HG02943 (cell line): ENCODE data around the gene TRUB1.
"Not testable (repeated sequence)": the region's sequence is repeated elsewhere in the genome, so short reads cannot be mapped to it uniquely, and the experiment has no call there.

Experiments
- ATAC-seq: cut with Tn5 transposase; IDR thresholded peaks from one replicate; pipeline ENCODE4 v1.9.1; 2021; ENCODE audit warnings: mild to moderate bottlenecking, low read depth, moderate library complexity; ENCODE audit not compliant: unreplicated experiment

TRUB1 gene

DNA sequence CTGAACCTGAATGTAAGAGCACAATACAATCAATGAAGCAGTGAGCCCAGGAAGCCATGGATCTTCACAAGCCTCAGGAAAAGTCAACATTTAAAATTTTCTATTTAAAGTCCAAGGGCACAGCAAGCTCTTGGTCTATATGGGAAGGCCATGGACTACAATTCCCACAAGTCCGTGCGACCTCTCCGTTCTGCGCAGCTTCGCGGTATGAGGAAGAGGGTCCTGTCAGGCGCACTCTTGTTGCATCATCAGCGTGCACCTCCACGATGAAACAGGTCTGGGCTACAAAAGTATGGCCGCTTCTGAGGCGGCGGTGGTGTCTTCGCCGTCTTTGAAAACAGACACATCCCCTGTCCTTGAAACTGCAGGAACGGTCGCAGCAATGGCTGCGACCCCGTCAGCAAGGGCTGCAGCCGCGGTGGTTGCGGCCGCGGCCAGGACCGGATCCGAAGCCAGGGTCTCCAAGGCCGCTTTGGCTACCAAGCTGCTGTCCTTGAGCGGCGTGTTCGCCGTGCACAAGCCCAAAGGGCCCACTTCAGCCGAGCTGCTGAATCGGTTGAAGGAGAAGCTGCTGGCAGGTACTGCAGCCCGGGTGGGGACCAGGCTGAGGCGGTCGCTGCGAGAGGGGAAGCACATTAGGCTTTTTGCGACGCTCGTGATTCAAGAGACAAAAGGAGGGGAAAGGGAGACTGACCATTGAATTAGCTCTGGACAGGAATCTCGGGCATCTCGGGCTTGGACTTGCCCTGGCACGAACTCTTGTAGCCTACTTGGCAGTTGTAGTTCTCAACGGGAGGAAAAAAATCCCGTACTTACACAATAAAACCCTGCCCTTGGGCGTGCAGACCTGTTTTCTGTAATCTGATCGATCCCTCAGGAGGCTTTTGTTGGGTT is at the start of gene TRUB1:
Gene TRUB1, plus strand, starts transcription at position 234 of the 894 bp plus-strand sequence. Its CDS starts 59 bp downstream, at position 293.
- ATAC-seq: peak; percentile 100

DNA sequence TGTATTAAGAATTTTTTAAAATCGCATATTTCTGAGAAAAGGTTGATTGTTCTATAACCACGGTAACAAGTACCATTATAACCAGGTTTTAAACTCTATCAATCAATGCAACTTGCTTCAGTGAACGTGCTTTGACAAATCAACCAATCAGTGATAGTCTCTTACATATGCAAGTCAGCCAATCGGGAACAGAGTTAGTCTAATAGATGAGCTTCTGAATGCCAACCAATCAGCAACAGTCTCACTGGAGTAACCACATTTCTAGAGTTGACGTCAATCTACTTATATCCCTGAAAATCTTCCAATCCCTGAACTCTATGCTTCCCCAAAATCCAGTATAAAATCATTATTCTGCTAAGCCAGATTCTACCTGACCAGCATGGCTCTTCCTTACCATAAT is 44.7 kb upstream of the TRUB1 start:
- no peak for ATAC-seq

DNA sequence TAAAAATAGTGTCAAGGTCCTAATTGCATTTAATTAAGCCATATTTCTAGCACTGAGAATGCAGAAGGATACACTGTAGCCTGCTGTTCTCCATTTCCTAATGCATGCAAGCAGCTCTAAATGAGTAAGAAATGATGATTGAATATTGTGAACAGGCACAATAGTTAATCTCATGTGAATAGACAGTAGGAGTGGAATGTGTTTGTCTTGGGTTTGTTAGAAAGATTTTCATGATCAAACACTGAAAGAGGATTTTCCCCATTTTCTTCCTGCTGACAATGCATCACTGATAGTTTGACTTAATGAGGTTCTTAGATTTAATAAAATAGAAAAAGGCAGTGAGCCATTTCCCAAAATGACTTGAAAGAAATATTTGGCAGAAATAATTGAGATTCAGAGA is 43.1 kb upstream of the TRUB1 start:
- ATAC-seq: no peak

DNA sequence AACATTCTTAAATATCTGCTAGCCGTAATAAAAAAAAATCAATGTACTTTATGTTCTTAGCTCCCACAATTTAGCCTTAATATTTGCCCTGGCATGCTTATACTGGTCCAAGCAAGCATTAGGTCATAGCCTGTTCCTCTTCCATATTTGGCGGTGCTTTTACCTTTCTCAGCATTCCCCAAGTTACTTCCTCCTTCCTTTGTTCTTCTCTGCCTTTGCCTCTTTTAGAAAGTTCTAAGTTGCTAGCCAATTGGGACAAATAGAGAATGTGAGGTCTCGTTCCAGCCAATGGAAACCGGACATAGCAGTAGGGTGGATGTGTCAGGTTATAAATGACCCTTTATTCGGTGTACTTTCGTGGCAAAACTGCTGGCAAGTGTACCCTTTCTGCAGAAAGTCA is 41.0 kb upstream of the TRUB1 start:
- not testable (repeated sequence) for ATAC-seq

DNA sequence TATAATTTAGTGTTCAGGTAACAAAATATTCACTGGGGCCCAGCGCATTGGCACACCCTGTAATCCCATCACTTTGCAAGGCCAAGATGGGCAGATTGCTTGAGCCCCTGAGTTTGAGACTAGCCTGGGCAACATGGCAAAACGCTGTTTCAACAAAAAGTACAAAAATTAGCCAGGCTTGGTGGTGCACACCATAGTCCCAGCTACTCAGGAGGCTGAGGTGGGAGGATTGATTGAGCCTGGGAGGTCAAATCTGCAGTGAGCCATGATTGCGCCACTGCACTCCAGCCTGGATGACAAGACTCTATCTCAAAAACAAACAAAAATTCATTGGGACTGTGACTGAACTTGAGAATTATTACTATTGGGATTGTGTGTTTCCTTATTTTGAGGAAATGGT is 40.4 kb upstream of the TRUB1 start:
- ATAC-seq: no peak

DNA sequence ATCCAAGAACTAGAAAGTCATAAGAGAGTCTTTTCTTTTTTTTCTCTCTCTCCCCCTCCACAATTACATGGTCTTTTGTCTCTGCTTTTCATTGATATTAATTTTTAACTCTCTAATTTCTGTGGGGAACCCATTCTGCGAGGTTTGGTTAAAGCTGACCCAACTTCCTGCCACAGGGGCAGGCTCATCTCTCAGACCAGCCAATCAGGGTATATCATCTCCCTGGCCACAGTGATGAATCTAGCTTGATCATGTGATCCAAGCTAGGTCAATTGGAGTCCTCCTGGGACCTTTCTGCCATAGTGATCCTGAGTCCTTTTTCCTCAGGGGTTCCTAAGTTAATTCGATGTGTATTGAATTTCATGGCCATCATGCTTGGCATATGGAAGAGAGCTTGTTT is 38.0 kb upstream of the TRUB1 start:
- no peak for ATAC-seq

DNA sequence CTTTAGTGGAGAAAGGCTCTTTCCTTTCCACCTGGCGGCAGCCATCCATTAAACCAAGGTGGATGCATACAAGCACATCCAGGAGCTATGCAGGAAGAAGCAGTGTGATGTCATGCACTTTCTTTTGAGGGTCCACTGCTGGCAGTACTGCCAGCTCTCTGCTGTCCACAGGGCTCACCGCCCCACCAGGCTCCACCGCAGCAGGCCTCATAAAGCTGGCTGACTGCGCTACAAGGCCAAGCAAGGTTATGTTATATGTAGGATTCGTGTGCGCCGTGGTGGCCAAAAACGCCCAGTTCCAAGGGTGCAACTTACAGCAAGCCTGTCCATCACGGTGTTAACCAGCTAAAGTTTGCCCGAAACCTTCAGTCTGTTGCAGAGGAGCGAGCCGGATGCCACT is 37.3 kb upstream of the TRUB1 start:
- ATAC-seq: no peak

DNA sequence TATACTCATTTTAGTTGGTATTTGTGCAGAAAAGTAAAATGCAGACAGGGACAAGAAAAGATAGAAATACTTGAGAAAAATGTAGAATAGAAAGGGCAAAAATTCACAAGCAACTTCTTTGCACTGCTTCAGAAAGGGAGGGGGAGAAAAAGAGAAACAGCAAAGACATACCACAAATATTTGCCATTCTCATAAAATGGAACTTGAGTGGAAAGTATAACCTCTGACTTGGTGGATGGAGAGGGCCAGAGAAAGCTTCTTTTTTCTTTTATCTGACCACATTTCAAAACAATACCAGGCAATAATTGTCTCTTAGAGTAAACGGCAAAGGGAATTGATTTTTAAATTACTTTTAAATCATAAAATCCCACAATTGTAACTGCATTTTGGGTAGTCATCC is 35.8 kb upstream of the TRUB1 start:
- ATAC-seq: no peak

DNA sequence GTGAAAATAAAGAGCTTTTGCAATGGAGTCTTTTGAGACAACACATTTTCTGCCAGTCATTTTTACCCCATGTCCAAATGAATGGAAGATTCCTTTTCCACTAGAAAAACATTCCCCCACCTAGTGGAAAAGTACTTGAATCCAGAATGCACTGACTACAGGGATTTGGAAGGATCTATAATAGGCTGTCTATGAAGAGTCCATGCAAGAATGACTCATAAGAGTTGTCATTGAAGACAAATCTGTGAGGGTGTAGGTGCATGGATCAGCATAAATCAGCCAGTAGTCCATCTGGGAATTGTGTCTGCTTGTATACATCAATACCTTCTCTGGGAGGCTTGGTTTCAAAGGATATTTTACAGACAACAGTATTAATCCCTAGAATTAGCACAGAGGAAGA is 32.5 kb upstream of the TRUB1 start:
- no peak for ATAC-seq

DNA sequence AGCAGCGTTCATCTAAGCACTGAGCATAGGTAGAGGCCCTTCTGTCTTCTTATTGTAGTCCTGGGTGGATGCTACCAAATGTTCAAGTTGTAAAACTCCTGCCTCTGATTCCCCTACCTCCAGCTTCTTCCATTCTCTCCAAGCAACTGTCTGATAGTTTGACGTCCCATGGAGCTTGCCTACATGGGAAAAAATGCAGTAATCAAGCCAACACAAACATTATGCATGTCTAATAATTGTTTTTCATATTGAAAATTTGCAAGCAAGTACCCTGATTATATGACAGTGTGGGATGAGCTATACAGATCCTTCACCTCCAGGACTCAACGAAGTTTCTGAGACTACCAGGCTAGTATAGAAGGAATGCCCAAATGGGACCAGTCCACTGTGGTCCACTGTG is 31.0 kb upstream of the TRUB1 start:
- ATAC-seq: no peak

DNA sequence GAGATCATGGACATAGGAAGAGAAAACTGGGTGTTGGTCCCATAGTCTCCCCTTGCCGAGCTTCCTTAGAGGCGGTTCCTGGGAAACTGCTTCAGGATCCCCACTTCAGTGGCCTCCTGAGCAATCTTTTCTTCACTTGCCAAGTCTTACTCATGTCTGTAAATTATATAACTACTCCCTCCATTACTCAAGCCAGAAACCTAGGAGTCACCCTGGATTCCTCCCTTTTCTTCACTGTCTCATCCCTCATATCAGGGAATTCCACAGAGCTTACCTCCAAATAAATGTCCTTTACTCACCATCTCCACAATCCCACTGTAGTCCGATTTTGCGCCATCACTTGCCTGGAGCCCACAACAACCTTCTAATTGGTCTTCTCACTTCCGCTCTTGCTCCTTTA is 29.1 kb upstream of the TRUB1 start:
- no peak for ATAC-seq

DNA sequence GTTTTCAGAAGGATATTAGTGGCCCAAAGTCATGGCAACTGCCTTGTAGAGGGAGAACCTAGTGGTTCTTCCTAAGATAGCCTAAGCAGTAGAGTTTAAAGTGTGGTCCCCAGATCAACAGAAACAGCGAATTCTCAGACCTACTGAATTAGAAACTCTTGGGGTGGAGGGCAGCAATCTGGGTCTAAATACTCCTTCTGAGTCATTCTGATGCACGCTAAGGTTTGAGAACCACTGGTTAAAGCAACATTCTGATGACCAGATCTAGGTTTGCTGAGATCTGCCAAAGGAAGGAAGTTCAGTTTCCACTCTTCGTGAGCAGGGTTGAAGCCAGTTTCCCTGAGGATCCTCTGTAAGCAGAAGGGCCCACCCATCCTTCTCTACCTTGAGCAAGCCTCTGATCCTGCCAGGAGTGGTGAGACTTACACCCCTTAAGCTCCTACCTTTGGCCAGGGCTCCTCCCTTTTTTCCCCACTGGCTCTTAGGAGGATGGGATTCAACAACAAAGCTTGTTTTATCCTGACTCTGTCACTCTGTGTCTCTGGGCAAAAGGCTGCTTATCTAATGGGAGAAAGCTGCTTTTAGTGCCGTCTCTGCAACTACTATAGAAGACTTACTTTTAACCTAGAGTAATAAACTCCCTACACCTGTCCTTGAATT is 26.8 kb upstream of the TRUB1 start:
- ATAC-seq: no peak

DNA sequence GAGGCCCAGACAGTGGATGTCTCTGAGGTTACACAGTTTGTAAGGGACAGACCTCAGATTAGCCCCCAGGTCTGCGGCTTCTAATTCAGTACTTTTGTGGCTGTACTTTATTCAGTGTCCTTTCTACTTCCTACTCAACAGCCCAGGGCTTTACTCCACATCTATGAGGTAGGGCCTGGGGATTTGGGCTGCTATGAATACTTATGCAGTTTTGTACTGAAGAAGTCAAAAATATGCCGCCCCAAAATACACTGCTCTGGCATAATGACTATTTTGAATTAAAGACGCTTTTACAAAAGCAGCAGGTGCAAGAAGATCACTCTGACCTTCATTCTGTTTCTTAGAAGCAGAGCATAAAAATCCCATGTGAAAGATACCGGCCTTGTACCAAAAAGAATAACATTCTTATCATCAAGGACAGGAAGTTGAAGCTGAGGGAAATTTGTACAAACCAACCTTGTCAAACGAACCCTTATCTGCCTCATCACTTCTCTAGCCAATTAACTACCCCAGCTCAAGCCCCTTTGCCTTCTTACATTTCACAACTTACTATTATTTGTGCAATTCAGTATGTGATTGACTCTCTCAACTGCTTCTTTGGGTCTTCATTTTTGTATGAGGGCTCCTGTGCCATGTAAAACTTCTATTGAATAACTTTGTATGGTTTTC is 26.1 kb upstream of the TRUB1 start:
- ATAC-seq: no peak

DNA sequence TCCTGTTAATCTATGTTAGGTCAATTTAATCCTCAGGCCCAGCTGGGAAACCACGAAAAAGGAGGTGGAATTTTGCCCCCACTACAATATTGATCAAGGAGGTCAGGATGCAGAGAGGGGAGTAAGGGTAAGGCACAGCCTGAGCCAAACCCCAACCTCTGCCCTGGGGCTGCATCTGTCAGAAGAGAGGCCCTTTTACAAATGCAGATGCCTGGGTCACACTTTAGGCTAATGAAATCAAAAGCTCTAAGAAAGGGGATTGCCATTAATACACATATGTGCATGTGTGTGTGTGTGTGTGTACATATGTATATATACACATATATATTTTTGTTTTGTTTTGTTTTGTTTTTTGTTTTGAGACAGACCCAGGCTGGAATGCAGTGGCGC is 25.5 kb upstream of the TRUB1 start:
- no peak for ATAC-seq

DNA sequence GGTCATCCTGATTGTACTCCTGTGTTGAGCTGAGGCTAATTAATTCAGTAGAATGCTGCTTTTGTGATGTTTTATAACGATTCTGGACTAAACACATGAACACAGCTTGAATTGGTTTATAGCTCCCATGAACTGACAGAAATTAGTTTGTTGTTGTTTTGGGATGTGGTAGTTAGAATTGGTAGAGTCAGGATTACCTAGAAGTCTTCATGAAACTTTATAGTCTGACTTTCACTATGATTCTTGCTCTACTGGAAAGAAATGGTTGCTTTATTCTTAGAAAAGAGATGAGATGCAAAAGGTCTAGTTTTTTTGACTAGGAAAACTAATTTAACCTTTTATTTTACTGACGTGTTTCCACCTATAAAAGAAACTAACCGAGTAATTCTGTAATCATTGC is 23.4 kb upstream of the TRUB1 start:
- no peak for ATAC-seq

DNA sequence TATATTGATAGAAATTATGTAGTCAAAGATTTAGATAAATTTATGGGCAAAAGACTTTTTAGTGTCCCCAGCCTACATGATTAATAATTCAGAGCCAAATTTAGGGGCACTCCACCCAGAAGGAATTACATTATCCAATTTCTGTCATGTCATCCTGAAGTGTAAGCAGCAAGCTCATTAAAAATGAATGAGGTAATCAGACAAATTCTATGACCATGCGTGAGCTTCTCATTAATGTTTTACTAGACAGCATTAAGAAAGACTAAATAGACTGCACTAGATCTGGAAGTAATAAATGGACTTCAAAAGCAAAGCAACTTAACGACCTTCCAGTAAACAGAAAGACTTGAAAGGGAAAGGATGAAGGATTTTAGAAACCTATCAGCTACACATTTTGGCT is 22.7 kb upstream of the TRUB1 start:
- ATAC-seq: no peak

DNA sequence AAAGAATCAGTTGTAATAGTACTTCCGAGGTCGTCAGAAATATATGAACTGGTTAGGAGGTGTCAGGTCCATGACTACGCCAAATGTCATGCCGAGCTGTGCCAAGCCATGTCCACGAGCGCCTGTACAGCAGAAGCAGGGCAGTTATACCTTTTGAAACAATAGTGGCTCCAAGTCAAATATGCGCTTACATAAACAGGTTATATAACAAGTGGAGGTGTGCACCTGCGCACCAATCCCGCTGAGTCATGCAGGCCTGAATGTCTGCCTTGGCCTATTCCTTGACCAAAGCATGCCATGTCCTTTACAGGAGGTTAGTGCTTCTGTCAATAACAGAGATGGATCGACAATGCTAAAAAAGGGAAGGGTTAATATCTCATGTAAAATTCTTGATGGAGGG is 21.3 kb upstream of the TRUB1 start:
- no peak for ATAC-seq

DNA sequence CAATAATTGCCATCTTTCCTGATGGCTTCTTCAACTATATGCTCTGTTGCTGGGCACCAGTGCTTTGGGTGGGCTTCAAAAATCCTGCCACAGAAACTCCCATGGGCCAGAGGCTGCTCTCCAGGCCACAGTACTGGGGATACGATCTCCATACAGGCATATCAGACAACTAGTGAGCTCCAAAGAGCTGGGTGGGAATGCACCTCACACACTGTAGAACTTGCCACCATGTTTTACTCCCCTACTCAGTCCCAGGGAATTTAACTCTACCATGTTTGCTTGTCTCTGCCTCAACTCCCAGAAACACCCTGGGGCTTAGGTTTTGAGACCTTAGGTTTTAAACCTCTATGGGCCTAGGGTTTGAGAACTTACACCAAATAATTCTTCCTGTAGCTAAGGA is 20.5 kb upstream of the TRUB1 start:
- ATAC-seq: no peak

DNA sequence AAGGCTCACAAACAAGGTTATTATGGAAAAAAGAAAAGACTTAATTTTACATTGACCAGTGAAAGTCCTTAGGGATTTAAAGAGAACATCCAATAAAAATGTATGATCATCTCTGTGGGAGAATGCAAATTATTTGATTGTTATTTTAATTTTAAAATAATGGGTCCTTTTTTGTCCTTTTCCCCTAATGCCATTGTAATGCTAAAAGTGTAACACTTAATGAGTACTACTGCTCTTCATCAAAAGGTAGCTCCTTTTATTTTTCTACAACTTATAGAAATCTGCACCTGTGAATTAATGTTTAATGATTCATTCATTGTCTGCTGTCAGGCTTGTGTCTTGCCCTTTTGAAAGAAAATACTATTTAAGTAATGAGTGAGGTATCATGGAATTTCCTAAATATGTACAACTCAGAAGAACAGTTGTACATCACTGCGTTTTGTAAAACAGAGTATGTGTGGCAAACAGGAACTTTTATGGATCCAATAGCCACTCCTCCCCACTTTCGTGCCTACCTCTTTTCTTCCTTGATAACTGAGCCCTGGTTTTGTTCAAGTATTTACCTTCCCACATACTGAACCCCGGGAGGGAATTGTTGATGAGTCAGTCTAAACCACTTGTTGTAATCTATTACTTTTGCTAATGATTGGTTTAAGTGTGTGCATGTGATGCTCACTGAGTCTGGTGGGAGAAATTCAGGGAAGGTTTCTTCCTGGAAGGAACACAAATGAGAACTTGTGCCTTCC is 19.9 kb upstream of the TRUB1 start:
- no peak for ATAC-seq

DNA sequence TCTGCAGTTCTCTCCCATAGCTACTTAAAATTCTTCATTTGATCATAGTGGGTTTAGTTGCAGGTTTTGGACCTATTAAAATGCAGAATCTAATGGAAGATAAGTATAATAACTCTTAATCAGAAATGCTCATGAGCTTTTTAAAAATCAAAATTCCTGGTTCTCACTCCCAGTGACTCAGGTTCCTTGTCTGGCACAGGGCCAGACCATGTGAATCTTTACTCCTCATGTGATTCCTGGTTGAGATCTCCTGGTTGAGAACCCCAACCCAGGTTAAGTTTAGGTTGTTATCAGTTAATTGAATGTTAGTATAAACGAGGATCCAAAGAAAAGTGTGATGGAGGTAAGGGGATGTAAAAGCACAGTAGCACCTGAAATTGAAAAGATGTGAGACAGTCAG is 17.5 kb upstream of the TRUB1 start:
- ATAC-seq: no peak

DNA sequence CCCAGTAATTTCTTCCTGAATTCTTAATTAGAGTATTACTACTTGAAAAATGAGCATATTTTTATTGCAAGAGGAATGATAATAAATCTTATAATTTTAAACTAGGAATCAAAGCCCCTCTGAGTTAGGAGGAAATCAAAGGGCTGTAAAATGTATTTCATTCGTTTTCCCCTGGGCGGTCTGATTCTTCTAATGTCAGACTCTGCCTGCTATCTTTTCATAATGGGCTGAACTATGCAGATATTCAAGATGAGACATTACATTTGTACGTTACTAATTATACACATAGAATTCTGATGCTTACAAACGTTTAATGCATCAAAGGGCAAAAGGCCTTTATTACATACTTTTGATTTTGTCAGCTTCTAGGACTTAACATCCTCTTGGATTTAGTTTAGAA is 16.0 kb upstream of the TRUB1 start:
- no peak for ATAC-seq
